Thoracic aorta (tissue), 2 donors: ENCODE results near the gene OTULIN. TPM values are rescaled to one million over a fixed set of nuclear protein-coding genes. Genes with fewer than 3 reads are reported as not detected.

ENCODE experiments used
- ATAC-seq: fragments of 150-250 bp; one replicate; pipeline ENCODE4 v1.8.0; 2017; ENCODE audit warnings: low read depth; ENCODE audit not compliant: insufficient number of reproducible peaks, low FRiP score
- DNase-seq: peaks from one replicate; pipeline ENCODE4 v3.0.0-alpha.2; 2020; ENCODE audit warnings: low spot score
- H3K27ac ChIP-seq, 2 donors: fragments of 200-600 bp; sonication (generic); 1 replicate in 1 of 2; 2 replicates in 1 of 2; pipeline ENCODE4 v1.5.1; 2016; ENCODE audit warnings: mild to moderate bottlenecking in 2 of 2, moderate library complexity in 2 of 2
- H3K27me3 ChIP-seq: fragments of 200-600 bp; sonication (generic); replicated peaks from 2 replicates; pipeline ENCODE4 v1.6.0; 2016; ENCODE audit warnings: mild to moderate bottlenecking; ENCODE audit not compliant: insufficient read depth
- H3K36me3 ChIP-seq: fragments of 200-600 bp; sonication (generic); one replicate; pipeline ENCODE4 v1.5.1; 2016
- H3K4me1 ChIP-seq, 2 donors: fragments of 200-600 bp; sonication (generic); 1 replicate in 1 of 2; 2 replicates in 1 of 2; pipeline versions ENCODE4 v1.5.1 to v1.6.0; 2016; ENCODE audit warnings: low read depth in 2 of 2, mild to moderate bottlenecking in 1 of 2; ENCODE audit not compliant: control insufficient read depth in 1 of 2
- H3K4me3 ChIP-seq: fragments of 200-600 bp; sonication (generic); 2 replicates; pipeline ENCODE4 v1.5.1; 2016; ENCODE audit warnings: mild to moderate bottlenecking
- H3K9me3 ChIP-seq: fragments of 200-600 bp; sonication (generic); 2 replicates; pipeline ENCODE4 v1.5.1; 2016
- total RNA-seq, 2 donors: library from RNA; depleted of rRNA; stranded (reverse); fragments of >200 nt; gene quantifications; one replicate each; pipeline versions ENCODE4 v1.1.0 to v1.2.3, GENCODE V29; 2016
- TF ChIP-seq, protein P1 (sequence below): fragments of 200-600 bp; sonication (generic); IDR thresholded peaks from one replicate; pipeline ENCODE4 v1.5.1; 2019; ENCODE audit warnings: antibody characterized with exemption

OTULIN gene
- total RNA-seq, 2 donors from 2014 or later, result 52.5 to 52.9 TPM

DNA sequence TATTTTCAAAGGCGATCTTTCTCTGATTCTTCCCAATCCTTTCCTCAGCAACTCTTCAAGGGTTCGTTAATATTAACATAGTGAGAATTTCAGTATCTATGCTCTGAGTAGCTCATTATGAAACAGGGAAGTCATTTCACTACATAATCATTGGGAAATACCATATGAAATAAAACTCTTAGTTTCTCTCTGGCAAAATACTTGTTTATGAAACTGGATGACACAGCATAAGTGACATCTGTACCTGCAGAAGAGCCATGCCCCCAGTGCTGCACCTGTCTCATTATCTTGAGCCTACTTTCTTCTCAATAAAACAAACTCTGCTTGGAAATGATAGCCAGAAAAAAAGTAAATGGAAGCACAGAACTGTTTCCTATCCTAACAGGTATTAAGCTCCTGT, 33.8 kb upstream of the OTULIN start:
- TF ChIP-seq, protein P1, sequence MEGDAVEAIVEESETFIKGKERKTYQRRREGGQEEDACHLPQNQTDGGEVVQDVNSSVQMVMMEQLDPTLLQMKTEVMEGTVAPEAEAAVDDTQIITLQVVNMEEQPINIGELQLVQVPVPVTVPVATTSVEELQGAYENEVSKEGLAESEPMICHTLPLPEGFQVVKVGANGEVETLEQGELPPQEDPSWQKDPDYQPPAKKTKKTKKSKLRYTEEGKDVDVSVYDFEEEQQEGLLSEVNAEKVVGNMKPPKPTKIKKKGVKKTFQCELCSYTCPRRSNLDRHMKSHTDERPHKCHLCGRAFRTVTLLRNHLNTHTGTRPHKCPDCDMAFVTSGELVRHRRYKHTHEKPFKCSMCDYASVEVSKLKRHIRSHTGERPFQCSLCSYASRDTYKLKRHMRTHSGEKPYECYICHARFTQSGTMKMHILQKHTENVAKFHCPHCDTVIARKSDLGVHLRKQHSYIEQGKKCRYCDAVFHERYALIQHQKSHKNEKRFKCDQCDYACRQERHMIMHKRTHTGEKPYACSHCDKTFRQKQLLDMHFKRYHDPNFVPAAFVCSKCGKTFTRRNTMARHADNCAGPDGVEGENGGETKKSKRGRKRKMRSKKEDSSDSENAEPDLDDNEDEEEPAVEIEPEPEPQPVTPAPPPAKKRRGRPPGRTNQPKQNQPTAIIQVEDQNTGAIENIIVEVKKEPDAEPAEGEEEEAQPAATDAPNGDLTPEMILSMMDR, result no peak
- H3K4me1 ChIP-seq, result no peaks in the 10 kb centered on the region
- DNase-seq (no peak), ATAC-seq (no peak)
- H3K4me3 ChIP-seq, result no peak overlapping the region
- H3K9me3 ChIP-seq, result no peaks in the 10 kb centered on the region
- no peaks in the 10 kb centered on the region for H3K27me3 ChIP-seq
- no peaks in the 10 kb centered on the region for H3K36me3 ChIP-seq
- H3K27ac ChIP-seq, result no peak overlapping the region

DNA sequence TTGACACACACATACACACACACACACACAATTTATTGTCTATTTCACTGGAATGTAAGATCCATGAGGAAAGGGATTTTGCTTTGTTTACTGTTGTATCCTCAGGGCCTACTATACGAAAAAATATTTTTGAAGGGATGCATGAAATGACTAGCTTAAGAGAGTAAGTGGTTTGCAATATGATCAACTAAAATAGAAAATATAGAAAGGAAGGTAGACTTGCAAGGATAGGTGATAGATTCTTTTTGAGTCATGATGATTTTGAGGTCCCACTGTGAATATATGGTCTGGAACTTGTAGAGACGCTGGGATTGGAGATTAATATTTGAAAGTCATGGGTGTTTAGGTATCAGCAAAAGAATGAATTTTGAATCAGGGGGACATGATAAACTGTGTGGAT, 28.9 kb upstream of the OTULIN start:
- no peak overlapping the region for H3K4me3 ChIP-seq
- H3K9me3 ChIP-seq, result no peaks in the 10 kb centered on the region
- H3K36me3 ChIP-seq, result no peaks in the 10 kb centered on the region
- no peaks in the 10 kb centered on the region for H3K4me1 ChIP-seq
- ATAC-seq (no peak), DNase-seq (no peak)
- TF ChIP-seq, protein P1, result no peak
- H3K27me3 ChIP-seq, result no peaks in the 10 kb centered on the region
- H3K27ac ChIP-seq, result no peak overlapping the region

DNA sequence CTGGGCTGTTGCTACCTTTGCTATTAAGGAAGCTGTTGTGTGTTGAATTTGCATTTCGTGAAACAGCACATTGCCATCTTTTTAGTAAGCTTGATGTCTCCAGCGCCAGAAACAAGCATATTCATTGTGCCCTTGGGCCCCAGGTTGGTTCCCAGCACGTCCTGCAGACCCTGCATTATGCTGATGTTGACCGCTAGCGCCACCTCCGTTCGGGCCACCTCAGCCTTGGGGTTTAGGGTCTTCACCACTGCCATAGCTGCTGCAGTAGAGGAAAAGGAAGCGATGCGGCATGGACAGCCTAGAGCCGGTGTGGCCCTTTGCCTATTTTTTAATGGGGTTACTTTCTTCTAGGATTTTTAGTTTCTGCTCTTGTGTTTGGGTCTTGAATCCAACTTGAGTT, 23.8 kb upstream of the OTULIN start:
- Histone ChIP-seq H3K4me3 (no peak overlapping the region), H3K27me3 (no peaks in the 10 kb centered on the region), H3K9me3 (no peaks in the 10 kb centered on the region), H3K4me1 (no peaks in the 10 kb centered on the region), H3K36me3 (no peaks in the 10 kb centered on the region), H3K27ac (no peak overlapping the region)
- TF ChIP-seq, protein P1, result no peak
- ATAC-seq, result no peak
- no peak for DNase-seq

DNA sequence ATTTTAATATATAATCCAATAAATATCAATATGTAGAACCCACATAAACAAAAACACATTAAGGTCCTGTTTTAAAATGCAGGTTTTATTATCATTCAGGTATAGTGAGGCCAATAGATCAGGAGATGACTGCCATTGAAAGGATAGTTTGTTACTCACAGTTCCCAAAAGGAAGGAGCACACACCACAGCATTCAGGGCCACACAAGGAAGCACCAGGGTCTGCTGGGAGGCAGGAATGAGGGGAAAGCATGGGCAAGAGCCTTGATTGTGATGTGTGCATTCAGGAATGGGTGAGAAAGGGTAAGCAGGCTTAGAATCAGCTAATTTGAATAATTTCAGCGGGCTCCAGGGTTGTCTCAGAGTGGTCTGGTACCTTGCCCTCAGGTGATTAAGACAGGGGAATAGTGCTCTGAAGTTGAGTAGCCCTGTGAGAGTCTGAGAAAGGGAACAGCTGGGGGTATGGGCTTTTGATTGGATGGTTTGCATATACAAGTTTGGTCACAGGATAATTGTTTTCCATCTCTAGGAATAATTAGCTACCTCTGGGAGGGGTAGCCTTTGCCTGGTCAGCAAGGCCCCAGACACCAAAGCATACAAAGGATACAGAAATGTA, 19.8 kb upstream of the OTULIN start:
- no peak overlapping the region for H3K4me3 ChIP-seq
- TF ChIP-seq, protein P1, result no peak
- no peaks in the 10 kb centered on the region for H3K36me3 ChIP-seq

DNA sequence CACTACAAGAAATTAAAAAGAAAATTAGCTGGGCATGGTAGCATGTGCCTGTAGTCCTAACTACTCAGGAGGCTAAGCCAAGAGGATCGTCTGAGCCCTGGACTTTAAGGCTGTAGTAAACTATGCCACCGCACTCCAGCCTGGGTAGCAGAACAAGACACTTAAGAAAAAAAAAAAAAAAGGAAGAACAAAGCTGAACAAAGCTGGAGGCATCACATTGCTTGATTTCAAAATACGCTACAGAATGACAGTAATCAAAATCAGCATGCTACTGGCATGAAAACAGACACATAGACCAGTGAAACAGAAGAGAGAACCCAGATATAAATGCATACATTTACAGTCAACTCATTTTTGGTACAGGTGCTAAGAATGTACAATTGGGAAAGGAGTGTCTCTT, 14.5 kb upstream of the OTULIN start:
- no peaks in the 10 kb centered on the region for H3K9me3 ChIP-seq
- no peak overlapping the region for H3K27ac ChIP-seq
- TF ChIP-seq, protein P1, result no peak
- H3K4me1 ChIP-seq, result no peaks in the 10 kb centered on the region
- DNase-seq, result no peak
- no peaks in the 10 kb centered on the region for H3K27me3 ChIP-seq
- ATAC-seq, result no peak
- no peak overlapping the region for H3K4me3 ChIP-seq
- no peaks in the 10 kb centered on the region for H3K36me3 ChIP-seq

More for the DNA sequence above, 19.8 kb upstream of the OTULIN start:
- no peaks in the 10 kb centered on the region for H3K27me3 ChIP-seq
- no peak for ATAC-seq
- no peak overlapping the region for H3K27ac ChIP-seq
- H3K9me3 ChIP-seq, result no peaks in the 10 kb centered on the region
- H3K4me1 ChIP-seq, result no peaks in the 10 kb centered on the region
- DNase-seq, result no peak
